Hepatocyte (in vitro differentiated cells): ENCODE data around the gene CXCL13. TPM values are rescaled to one million over a fixed set of nuclear protein-coding genes. Genes with fewer than 3 reads are reported as not detected.

Experiments used
- DNase-seq: peaks from one replicate; pipeline ENCODE4 v3.0.0-alpha.2; 2016; ENCODE audit warnings: low spot score
- H2AFZ ChIP-seq: fragments of 200-600 bp; sonication (generic); 2 replicates; pipeline ENCODE4 v1.6.0; 2016; ENCODE audit warnings: antibody characterized with exemption, mild to moderate bottlenecking
- H3K27ac ChIP-seq: fragments of 200-600 bp; sonication (generic); 2 replicates; pipeline ENCODE4 v1.5.1; 2016; ENCODE audit warnings: mild to moderate bottlenecking
- H3K27me3 ChIP-seq: fragments of 200-600 bp; sonication (generic); 2 replicates; pipeline ENCODE4 v1.6.1; 2016
- H3K36me3 ChIP-seq: fragments of 200-600 bp; sonication (generic); replicated peaks from 2 replicates; pipeline ENCODE4 v1.5.1; 2016; ENCODE audit warnings: low read depth; ENCODE audit not compliant: insufficient read depth
- H3K4me1 ChIP-seq: fragments of 200-600 bp; sonication (generic); 2 replicates; pipeline ENCODE4 v1.5.1; 2016; ENCODE audit warnings: mild to moderate bottlenecking, moderate library complexity; ENCODE audit not compliant: insufficient read depth
- H3K4me2 ChIP-seq: fragments of 200-600 bp; sonication (generic); 2 replicates; pipeline ENCODE4 v1.6.0; 2016
- H3K4me3 ChIP-seq: fragments of 200-600 bp; sonication (generic); 2 replicates; pipeline ENCODE4 v1.5.1; 2016; ENCODE audit warnings: mild to moderate bottlenecking
- H3K79me2 ChIP-seq: fragments of 200-600 bp; sonication (generic); 2 replicates; pipeline ENCODE4 v1.6.0; 2017; ENCODE audit warnings: mild to moderate bottlenecking
- H3K9me2 ChIP-seq: fragments of 200-600 bp; sonication (generic); replicated peaks from 2 replicates; pipeline ENCODE4 v1.6.0; 2017; ENCODE audit warnings: mild to moderate bottlenecking; ENCODE audit not compliant: insufficient read depth
- H3K9me3 ChIP-seq: fragments of 200-600 bp; sonication (generic); 2 replicates; pipeline ENCODE4 v1.5.1; 2016; ENCODE audit warnings: low read depth, mild to moderate bottlenecking
- H4K20me1 ChIP-seq: fragments of 200-600 bp; sonication (generic); 2 replicates; pipeline ENCODE4 v1.6.0; 2016; ENCODE audit warnings: mild to moderate bottlenecking; ENCODE audit not compliant: insufficient read depth, poor library complexity, severe bottlenecking
- CTCF ChIP-seq: fragments of 200-600 bp; sonication (generic); IDR thresholded peaks from 2 replicates; pipeline ENCODE4 v1.5.1; 2016; ENCODE audit warnings: antibody characterized with exemption, mild to moderate bottlenecking; ENCODE audit not compliant: poor library complexity
- EZH2 ChIP-seq: fragments of 200-600 bp; sonication (generic); IDR thresholded peaks from 2 replicates; pipeline ENCODE4 v1.6.1; 2016; ENCODE audit warnings: antibody characterized with exemption, mild to moderate bottlenecking, borderline replicate concordance
- EZH2phosphoT487 ChIP-seq: fragments of 200-600 bp; sonication (generic); IDR thresholded peaks from one replicate; pipeline ENCODE4 v1.6.1; 2018; ENCODE audit warnings: antibody characterized with exemption, mild to moderate bottlenecking, low read depth, moderate library complexity; ENCODE audit not compliant: unreplicated experiment, severe bottlenecking
- WGBS: methylation state at CpG from one replicate; pipeline ENCODE4 v1.1.6; 2016; ENCODE audit warnings: low lambda C conversion rate; ENCODE audit errors: missing lambda C conversion rate; 5-methylcytosine and 5-hydroxymethylcytosine counted together
- polyA plus RNA-seq: library from polyadenylated mRNA; unstranded; fragments of >200 nt; fragmentation: Nextera tagmentation; extraction: Ambion mirVana; gene quantifications from 2 replicates; pipeline ENCODE4 v1.2.1, GENCODE V29; 2016
- total RNA-seq: library from RNA; depleted of rRNA; stranded (reverse); fragments of >200 nt; gene quantifications from 2 replicates; pipeline ENCODE4 v1.2.3, GENCODE V29; 2014

Gene CXCL13
- total and polyA plus RNA-seq, 2 experiments from 2014 or later, result 0.23 to 0.57 TPM

GRCh38 chr4:77582156-77582555 lies 23.5 kb upstream of the CXCL13 start:
- no peaks in the 10 kb centered on the region for H3K9me3 ChIP-seq
- no peak overlapping the region for H2AFZ ChIP-seq
- 77% methylated on average over 2 of the region's 2 CpGs for WGBS
- no peak overlapping the region for H3K27ac ChIP-seq
- DNase-seq, result no peak
- no peaks in the 10 kb centered on the region for H3K36me3 ChIP-seq
- no peaks in the 10 kb centered on the region for H3K4me1 ChIP-seq
- no peak overlapping the region for H3K4me3 ChIP-seq
- H3K4me2 ChIP-seq, result no peak overlapping the region
- no peaks in the 10 kb centered on the region for H3K27me3 ChIP-seq
- H3K79me2 ChIP-seq, result no peaks in the 10 kb centered on the region
- H3K9me2 ChIP-seq, result no peaks in the 10 kb centered on the region
- H4K20me1 ChIP-seq, result no peaks in the 10 kb centered on the region
- TF ChIP-seq EZH2 (no peak), CTCF (no peak), EZH2phosphoT487 (no peak)

DNA sequence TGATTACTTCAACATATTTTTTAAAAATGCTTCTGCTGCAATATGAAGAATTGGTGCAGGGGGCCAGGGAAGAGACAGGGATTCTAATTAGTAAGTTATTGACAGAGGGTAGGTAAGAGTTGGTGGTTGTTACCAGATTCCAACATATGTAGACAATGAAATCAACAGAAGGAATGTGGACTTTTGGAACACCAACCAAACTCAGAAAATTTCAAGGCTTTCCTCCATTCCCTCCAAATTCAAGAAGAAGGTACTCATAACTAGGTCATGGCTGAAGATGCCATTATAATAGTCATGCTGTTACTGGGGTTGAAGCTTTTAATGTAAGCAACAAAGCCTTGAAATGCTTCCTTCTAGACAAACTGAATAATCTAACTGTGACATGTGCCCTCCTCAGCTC lies 22.9 kb upstream of the CXCL13 start:
- no peaks in the 10 kb centered on the region for H3K9me2 ChIP-seq
- no peaks in the 10 kb centered on the region for H3K4me1 ChIP-seq
- H3K4me2 ChIP-seq, result no peak overlapping the region
- H3K27ac ChIP-seq, result no peak overlapping the region
- no peaks in the 10 kb centered on the region for H3K36me3 ChIP-seq
- TF ChIP-seq CTCF, result no peak
- no peak for TF ChIP-seq EZH2phosphoT487
- TF ChIP-seq EZH2, result no peak
- H2AFZ ChIP-seq, result no peak overlapping the region
- no peaks in the 10 kb centered on the region for H3K9me3 ChIP-seq
- H3K27me3 ChIP-seq, result no peaks in the 10 kb centered on the region
- no peak overlapping the region for H3K4me3 ChIP-seq
- H3K79me2 ChIP-seq, result no peaks in the 10 kb centered on the region
- H4K20me1 ChIP-seq, result no peaks in the 10 kb centered on the region
- DNase-seq, result no peak

- Histone ChIP-seq H4K20me1 (no peaks in the 10 kb centered on the region), H3K4me2 (no peak overlapping the region), H3K27me3 (no peaks in the 10 kb centered on the region), H3K36me3 (no peaks in the 10 kb centered on the region), H3K4me1 (no peaks in the 10 kb centered on the region), H3K79me2 (no peaks in the 10 kb centered on the region), H3K4me3 (no peak overlapping the region), H2AFZ (no peak overlapping the region), H3K9me3 (no peaks in the 10 kb centered on the region), H3K27ac (no peak overlapping the region), H3K9me2 (no peaks in the 10 kb centered on the region)
- TF ChIP-seq EZH2 (no peak), CTCF (no peak), EZH2phosphoT487 (no peak)
- 80% methylated on average over 6 of the region's 6 CpGs for WGBS
- no peak for DNase-seq
Observed at GRCh38 chr4:77586951-77587383, 18.7 kb upstream of the CXCL13 start.

DNA sequence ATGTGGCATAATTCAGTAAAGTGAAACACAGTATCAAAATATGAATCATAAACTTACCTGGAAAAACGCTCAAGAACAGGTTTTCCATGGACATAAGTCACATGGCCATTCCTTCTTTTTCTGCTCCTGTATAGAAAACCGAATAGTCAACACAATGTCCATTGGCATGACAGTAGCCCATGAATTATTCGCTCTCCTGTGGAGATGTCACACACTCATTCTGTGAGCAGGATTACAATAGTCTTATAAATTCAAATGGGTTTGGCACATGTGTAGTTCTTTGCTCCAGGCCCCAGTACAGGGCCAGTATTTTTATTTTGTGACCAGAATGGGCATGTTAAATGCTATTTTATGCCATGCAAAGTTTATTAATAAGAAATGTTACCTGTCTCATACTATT lies 15.1 kb upstream of the CXCL13 start:
- H3K4me2 ChIP-seq, result no peak overlapping the region
- no peak overlapping the region for H2AFZ ChIP-seq
- no peaks in the 10 kb centered on the region for H4K20me1 ChIP-seq
- 76% methylated on average over 3 of the region's 3 CpGs for WGBS
- H3K79me2 ChIP-seq, result no peaks in the 10 kb centered on the region
- no peaks in the 10 kb centered on the region for H3K9me3 ChIP-seq
- no peaks in the 10 kb centered on the region for H3K36me3 ChIP-seq
- H3K4me3 ChIP-seq, result no peak overlapping the region
- H3K4me1 ChIP-seq, result no peaks in the 10 kb centered on the region
- H3K9me2 ChIP-seq, result no peaks in the 10 kb centered on the region
- DNase-seq, result no peak
- H3K27me3 ChIP-seq, result no peaks in the 10 kb centered on the region
- no peak overlapping the region for H3K27ac ChIP-seq
- TF ChIP-seq EZH2 (no peak), EZH2phosphoT487 (no peak), CTCF (no peak)
